ENCODE data around the gene SSX2IP.

SSX2IP gene

DNA sequence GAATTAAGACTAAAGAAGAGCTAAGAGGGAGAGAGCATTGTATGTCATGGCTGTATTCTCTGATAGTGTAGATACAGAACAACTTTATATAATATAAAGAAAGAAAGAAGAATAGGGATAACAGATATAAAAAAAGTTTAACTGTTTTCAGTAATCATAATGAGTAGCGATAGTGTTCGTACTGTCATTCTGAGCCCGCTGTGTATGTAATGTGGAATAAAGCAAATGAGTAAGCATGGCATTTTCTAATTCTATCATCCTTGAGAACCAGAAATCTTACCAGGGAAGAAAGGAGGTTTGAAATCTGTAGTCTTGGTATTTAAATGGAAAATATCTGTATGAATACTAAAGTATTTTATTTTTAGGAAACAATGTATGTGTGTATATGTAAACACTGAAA lies 46.7 kb upstream of the SSX2IP start:
- no peak for TF ChIP-seq FOXM1 (IDR thresholded peaks at IDR 0.05; ENCODE audit: borderline replicate concordance, low read depth)
- TF ChIP-seq TAF1 (IDR thresholded peaks at IDR 0.05; ENCODE audit: low read depth) = no peak
- TF ChIP-seq TCF12 (IDR thresholded peaks at IDR 0.05; ENCODE audit: low read depth) = no peak
- no peak for TF ChIP-seq YY1 (IDR thresholded peaks at IDR 0.05; ENCODE audit: low read depth)
- no peak for TF ChIP-seq TEAD4 (IDR thresholded peaks at IDR 0.05)
- no peak for TF ChIP-seq REST (IDR thresholded peaks at IDR 0.05; ENCODE audit: low read depth)
- TF ChIP-seq EGR1 (IDR thresholded peaks at IDR 0.05) = no peak
- no peak for TF ChIP-seq NFIC (IDR thresholded peaks at IDR 0.05)
- TF ChIP-seq ZBTB7A (IDR thresholded peaks at IDR 0.05; ENCODE audit: low read depth) = no peak
- TF ChIP-seq EP300 (IDR thresholded peaks at IDR 0.05; ENCODE audit: borderline replicate concordance) = no peak
- TF ChIP-seq CREB1 (IDR thresholded peaks at IDR 0.05; ENCODE audit: low read depth) = no peak
- TF ChIP-seq, protein P1, sequence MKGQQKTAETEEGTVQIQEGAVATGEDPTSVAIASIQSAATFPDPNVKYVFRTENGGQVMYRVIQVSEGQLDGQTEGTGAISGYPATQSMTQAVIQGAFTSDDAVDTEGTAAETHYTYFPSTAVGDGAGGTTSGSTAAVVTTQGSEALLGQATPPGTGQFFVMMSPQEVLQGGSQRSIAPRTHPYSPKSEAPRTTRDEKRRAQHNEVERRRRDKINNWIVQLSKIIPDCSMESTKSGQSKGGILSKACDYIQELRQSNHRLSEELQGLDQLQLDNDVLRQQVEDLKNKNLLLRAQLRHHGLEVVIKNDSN (IDR thresholded peaks at IDR 0.05) = no peak
- no peak for TF ChIP-seq RAD21 (IDR thresholded peaks at IDR 0.05; ENCODE audit: low read depth)
- no peak for TF ChIP-seq CEBPB (IDR thresholded peaks at IDR 0.05)
- no peak for TF ChIP-seq MAX (IDR thresholded peaks at IDR 0.05)

DNA sequence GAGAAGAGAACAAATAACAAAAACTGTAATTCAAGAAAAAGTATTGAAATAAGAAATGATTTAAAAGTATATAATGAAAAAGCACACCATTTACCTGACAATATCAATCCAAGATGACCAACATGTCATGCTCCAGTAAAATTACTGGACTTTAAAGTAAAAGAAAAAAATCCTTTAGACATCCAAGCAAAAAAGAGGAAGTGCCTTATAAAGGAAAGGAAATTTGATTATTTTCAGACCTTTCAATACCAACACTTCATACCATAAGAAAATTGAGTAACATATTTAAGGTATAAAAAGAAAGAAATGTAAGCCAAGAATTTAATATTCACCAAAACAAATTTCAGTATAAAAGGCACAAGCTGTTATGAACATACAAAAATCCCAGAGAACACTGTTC lies 46.2 kb upstream of the SSX2IP start:
- TF ChIP-seq CEBPB (IDR thresholded peaks at IDR 0.05) (no peak), TAF1 (IDR thresholded peaks at IDR 0.05; ENCODE audit: low read depth) (no peak), EP300 (IDR thresholded peaks at IDR 0.05; ENCODE audit: borderline replicate concordance) (no peak), TEAD4 (IDR thresholded peaks at IDR 0.05) (no peak), EGR1 (IDR thresholded peaks at IDR 0.05) (no peak), RAD21 (IDR thresholded peaks at IDR 0.05; ENCODE audit: low read depth) (no peak), ZBTB7A (IDR thresholded peaks at IDR 0.05; ENCODE audit: low read depth) (no peak), CREB1 (IDR thresholded peaks at IDR 0.05; ENCODE audit: low read depth) (no peak), YY1 (IDR thresholded peaks at IDR 0.05; ENCODE audit: low read depth) (no peak), FOXM1 (IDR thresholded peaks at IDR 0.05; ENCODE audit: borderline replicate concordance, low read depth) (no peak), MAX (IDR thresholded peaks at IDR 0.05) (no peak), REST (IDR thresholded peaks at IDR 0.05; ENCODE audit: low read depth) (no peak), TCF12 (IDR thresholded peaks at IDR 0.05; ENCODE audit: low read depth) (no peak), NFIC (IDR thresholded peaks at IDR 0.05) (no peak)
- TF ChIP-seq, protein P1 (IDR thresholded peaks at IDR 0.05) = no peak

- TF ChIP-seq TEAD4 (IDR thresholded peaks at IDR 0.05) (no peak), CEBPB (IDR thresholded peaks at IDR 0.05) (no peak), FOXM1 (IDR thresholded peaks at IDR 0.05; ENCODE audit: borderline replicate concordance, low read depth) (no peak), EGR1 (IDR thresholded peaks at IDR 0.05) (no peak), REST (IDR thresholded peaks at IDR 0.05; ENCODE audit: low read depth) (no peak)
These were observed 45.2 kb upstream of the SSX2IP start for GRCh38 chr1:84735483-84735882.

GRCh38 chr1:84732520-84732919 lies 42.3 kb upstream of the SSX2IP start:
- TF ChIP-seq CREB1 (IDR thresholded peaks at IDR 0.05; ENCODE audit: low read depth) (no peak), ZBTB7A (IDR thresholded peaks at IDR 0.05; ENCODE audit: low read depth) (no peak), NFIC (IDR thresholded peaks at IDR 0.05) (no peak), TAF1 (IDR thresholded peaks at IDR 0.05; ENCODE audit: low read depth) (no peak), CEBPB (IDR thresholded peaks at IDR 0.05) (no peak), TEAD4 (IDR thresholded peaks at IDR 0.05) (no peak)

DNA sequence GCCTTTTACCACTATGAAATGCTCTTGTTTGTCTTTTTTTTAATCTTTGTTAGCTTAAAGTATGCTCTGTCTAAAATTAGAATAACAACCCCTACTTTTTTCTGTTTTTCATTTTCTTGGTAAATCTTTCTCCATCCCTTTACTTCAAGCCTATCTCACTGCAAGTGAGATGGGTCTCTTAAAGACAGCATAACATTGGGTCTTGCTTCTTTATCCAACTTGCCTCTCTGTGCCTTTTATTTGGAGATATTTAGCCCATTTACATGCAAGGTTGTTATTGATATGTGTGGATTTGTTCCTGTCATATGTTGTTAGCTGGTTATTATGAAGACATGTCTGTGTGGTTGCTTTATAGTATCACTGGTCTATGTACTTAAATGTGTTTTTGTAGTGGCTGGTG lies 41.3 kb upstream of the SSX2IP start:
- TF ChIP-seq YY1 (IDR thresholded peaks at IDR 0.05; ENCODE audit: low read depth) (no peak), TCF12 (IDR thresholded peaks at IDR 0.05; ENCODE audit: low read depth) (no peak), REST (IDR thresholded peaks at IDR 0.05; ENCODE audit: low read depth) (no peak), MAX (IDR thresholded peaks at IDR 0.05) (no peak), RAD21 (IDR thresholded peaks at IDR 0.05; ENCODE audit: low read depth) (no peak), TAF1 (IDR thresholded peaks at IDR 0.05; ENCODE audit: low read depth) (no peak), ZBTB7A (IDR thresholded peaks at IDR 0.05; ENCODE audit: low read depth) (no peak), CREB1 (IDR thresholded peaks at IDR 0.05; ENCODE audit: low read depth) (no peak), TEAD4 (IDR thresholded peaks at IDR 0.05) (no peak), FOXM1 (IDR thresholded peaks at IDR 0.05; ENCODE audit: borderline replicate concordance, low read depth) (no peak), EGR1 (IDR thresholded peaks at IDR 0.05) (no peak)
- TF ChIP-seq, protein P1 (IDR thresholded peaks at IDR 0.05) = no peak

Data from Ishikawa (cell line).